GM21619 (cell line): ENCODE results near the gene RPS19.

ENCODE experiments used
- ATAC-seq: cut with Tn5 transposase; IDR thresholded peaks from one replicate; pipeline ENCODE4 v1.9.1; 2021; ENCODE audit not compliant: unreplicated experiment

The RPS19 gene

GRCh38 chr19:41897181-41897580, 37.1 kb downstream of the RPS19 start:
- ATAC-seq = no peak

- no peak for ATAC-seq
These were observed 37.8 kb downstream of the RPS19 start for GRCh38 chr19:41897820-41898219.

- no peak for ATAC-seq
These were observed 38.2 kb downstream of the RPS19 start for GRCh38 chr19:41898235-41898634.

GRCh38 chr19:41901707-41902360, 41.8 kb downstream of the RPS19 start:
- ATAC-seq = no peak

- ATAC-seq = no peak
These were observed 42.5 kb downstream of the RPS19 start for GRCh38 chr19:41902594-41902993.

GRCh38 chr19:41903193-41903953, 43.3 kb downstream of the RPS19 start:
- no peak for ATAC-seq

GRCh38 chr19:41904118-41904870, 44.2 kb downstream of the RPS19 start:
- no peak for ATAC-seq

- ATAC-seq = no peak
These were observed 45.4 kb downstream of the RPS19 start for GRCh38 chr19:41905273-41906002.

- no peak for ATAC-seq
These were observed 46.2 kb downstream of the RPS19 start for GRCh38 chr19:41906271-41906670.

GRCh38 chr19:41906916-41907680, 47.0 kb downstream of the RPS19 start:
- ATAC-seq = no peak

- ATAC-seq = no peak
These were observed 48.0 kb downstream of the RPS19 start for GRCh38 chr19:41907994-41908615.

- no peak for ATAC-seq
These were observed 48.8 kb downstream of the RPS19 start for GRCh38 chr19:41908724-41909464.

- ATAC-seq = no peak
These were observed 49.7 kb downstream of the RPS19 start for GRCh38 chr19:41909706-41910105.

- ATAC-seq = no peak
These were observed 50.4 kb downstream of the RPS19 start for GRCh38 chr19:41910240-41910991.

- no peak for ATAC-seq
These were observed 51.2 kb downstream of the RPS19 start for GRCh38 chr19:41910992-41911888.

GRCh38 chr19:41911889-41912731, 52.1 kb downstream of the RPS19 start:
- ATAC-seq = no peak
